GM12874 (cell line): ENCODE data around the gene TSPAN11.

Experiments used
- TF ChIP-seq, protein P1 (sequence below): IDR thresholded peaks from 2 replicates; pipeline ENCODE4 v1.5.1; 2011; ENCODE audit warnings: low read depth, mild to moderate bottlenecking, control low read depth, low read length, moderate library complexity; ENCODE audit not compliant: insufficient read depth

Gene TSPAN11

DNA sequence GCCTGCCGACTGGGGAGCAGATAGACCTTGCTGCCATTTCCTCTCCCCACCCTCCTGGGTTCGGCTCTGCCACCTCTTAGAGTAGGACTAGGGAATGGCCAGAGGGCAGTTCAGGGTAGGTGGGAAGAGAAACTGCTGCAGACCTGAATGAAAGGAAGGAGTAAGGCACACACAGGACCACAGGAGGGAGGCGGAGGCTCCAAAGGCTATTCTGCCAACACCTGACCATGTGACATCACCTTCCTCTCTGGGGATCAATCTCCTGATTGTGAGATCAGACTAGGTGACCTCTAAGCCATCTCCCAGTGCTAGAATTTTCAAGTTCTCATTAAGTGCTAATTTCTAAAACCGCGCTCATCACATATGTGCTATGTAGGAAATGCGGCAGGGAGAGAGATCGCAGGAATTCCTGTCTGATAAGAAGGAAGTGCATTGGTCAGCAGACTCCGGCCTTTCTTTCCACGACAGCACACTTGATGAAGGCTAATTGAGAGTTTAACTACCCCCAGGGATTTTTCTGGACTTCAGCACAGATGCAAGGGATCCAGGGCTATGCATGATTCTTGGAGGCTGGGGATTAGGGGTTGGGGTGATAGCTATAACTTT is 11.5 kb upstream of the TSPAN11 start:
- TF ChIP-seq, protein P1, sequence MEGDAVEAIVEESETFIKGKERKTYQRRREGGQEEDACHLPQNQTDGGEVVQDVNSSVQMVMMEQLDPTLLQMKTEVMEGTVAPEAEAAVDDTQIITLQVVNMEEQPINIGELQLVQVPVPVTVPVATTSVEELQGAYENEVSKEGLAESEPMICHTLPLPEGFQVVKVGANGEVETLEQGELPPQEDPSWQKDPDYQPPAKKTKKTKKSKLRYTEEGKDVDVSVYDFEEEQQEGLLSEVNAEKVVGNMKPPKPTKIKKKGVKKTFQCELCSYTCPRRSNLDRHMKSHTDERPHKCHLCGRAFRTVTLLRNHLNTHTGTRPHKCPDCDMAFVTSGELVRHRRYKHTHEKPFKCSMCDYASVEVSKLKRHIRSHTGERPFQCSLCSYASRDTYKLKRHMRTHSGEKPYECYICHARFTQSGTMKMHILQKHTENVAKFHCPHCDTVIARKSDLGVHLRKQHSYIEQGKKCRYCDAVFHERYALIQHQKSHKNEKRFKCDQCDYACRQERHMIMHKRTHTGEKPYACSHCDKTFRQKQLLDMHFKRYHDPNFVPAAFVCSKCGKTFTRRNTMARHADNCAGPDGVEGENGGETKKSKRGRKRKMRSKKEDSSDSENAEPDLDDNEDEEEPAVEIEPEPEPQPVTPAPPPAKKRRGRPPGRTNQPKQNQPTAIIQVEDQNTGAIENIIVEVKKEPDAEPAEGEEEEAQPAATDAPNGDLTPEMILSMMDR = no peak

DNA sequence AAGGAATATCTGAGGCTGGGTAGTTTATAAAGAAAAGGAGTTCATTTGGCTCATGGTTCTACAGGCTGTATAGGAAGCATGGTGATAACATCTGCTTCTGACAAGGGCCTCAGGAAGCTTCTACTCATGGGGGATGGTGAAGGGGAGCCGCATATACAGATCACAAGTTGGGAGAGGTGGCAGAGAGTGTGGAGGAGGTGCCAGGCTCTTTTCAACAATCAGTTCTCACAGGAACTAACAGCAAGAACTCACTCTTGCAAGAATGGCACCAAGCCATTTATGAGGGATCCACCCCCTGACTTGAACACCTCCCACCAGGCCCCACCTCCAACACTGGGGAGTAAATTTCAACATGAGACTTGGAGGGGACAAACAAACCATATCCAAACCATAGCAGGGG is 3.5 kb upstream of the TSPAN11 start:
- TF ChIP-seq, protein P1 = no peak

DNA sequence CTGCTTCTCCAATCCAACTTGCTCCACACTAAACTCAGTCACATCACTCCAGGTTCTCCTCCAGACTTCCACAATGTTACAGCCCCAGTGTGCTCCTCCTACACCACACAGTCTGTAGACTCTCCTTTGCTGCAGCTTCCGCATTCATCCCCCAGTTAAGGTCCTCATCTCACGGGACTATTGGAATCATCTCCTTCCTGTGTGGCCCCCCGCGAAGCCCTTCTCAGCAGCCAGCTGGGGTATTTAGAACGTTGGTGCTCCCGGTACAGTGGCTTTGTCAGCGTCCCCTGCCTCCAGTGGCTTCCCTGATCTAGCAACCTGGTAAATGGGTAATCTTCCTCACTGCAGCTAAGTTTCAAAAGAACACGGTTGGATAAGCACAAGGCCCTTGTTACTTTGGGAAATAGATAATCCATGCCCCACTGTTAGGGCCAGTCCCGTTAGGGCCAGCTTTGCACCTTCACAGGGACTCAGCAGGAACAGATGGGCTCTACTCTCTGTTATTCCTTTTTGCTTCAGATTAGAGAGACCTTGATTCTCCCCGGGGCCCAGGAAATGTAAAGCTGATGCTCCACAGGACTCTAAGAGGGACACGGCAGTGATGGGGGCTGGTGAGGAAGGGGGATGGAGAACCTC is 823 bp upstream of the TSPAN11 start:
- TF ChIP-seq, protein P1 = no peak

DNA sequence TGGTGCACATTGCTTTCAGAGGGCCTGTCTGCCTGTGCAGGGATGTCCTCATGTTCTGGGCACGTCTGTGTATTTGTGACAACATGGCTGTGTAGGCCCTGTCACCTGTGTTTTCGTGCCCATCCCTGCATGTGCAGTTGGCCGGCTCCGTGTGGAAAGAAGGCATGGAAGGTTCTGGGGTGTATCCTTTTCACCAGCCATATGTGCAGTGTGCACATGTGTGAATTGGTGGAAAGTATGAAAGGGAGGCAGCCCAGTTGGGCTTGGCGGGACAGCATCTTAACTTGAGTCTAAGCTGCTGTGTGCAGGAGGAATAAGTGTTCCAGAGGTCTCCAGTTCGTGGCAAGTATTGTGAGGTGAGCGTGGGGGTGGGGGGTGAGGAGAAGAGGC is 669 bp downstream of the TSPAN11 start:
- TF ChIP-seq, protein P1 = no peak

DNA sequence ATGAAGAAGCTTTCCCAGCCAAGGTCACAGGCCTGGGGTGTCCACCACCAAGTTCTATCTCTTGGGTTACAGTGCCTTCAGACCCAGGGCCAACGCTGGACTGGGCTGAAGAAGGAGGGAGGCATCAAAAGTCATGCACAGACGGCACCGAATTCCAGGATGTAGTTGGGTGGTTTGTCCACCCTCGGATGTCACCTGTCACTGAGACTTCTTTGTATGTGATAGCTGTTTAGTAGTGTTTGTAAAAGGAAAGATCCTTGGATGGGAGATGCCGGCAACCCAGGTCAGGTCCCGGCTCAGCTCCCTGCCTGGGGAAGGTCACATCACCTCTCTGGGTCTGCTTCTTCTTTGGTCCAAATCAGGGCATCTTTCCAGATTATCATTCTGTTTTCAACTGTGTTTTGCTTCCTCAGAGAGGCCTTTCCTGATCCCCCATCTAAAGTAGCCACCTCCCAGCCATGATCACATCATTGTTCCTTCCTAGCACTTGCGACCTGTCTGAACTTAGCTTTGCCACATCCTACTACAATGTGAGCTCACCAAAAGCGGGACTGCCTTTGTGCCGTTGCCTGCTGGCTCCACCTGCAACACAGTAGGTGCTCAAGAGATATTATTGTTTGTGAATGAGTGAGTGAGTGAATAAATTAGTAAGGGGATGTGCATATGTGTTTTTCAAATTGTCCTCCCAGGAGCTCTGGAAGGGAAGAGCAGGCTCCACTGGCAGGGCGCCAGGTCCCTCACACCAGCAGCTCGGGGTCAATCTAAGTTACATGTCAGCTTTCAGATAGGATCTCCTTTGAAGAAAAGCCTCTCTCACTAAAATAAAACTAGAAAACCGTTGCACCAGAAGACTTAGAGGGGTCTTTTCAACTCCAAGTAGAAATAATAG is 2.1 kb downstream of the TSPAN11 start:
- TF ChIP-seq, protein P1 = no peak

DNA sequence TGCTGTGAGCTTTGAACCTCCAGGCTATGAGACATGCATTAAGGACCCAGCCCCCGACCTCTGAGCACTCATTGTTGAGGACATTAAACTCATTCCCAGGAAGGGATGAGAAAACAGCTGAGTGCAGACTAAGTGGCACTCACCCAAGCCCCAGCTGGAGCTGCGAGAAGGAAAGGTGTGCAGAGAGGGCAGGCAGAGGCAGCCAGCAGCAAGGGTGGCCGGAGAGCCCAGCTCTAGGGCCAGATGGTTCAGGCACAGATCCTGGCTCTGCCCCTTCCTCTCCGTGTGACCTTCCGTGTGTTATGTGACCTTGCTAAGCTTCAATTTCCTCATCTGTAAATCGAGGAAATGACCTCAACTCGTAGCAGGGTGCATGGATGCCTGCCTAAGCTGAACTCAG is 3.7 kb downstream of the TSPAN11 start:
- TF ChIP-seq, protein P1 = no peak

DNA sequence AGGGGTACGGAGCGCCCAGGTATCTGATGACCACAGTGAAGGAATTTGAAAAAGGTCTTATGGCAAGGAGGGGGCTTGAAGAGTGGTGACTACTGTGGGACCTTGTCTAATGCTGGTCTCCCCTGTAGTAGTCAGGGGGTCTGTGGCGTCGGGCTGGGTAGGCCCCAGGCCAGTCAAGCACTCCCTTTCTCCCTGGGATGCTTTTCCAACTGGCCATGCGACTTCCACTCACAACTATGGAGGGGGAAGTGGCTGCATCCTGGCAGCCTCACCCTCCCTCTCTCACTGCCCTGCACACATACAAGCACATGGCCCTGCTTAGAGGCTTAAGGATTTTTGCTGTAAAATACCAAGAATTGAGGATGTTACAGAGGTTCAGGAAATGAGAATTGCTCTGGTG is 4.1 kb downstream of the TSPAN11 start:
- TF ChIP-seq, protein P1 = no peak
